Spleen (tissue), 7 donors: ENCODE data around the gene ADARB1.

Experiments
- POLR2A ChIP-seq, 3 donors: fragments of 450-650 bp; IDR thresholded peaks; one replicate each; pipeline ENCODE4 v1.5.1; 2017; ENCODE audit warnings: antibody characterized with exemption in 3 of 3, mild to moderate bottlenecking in 1 of 3
- POLR2AphosphoS5 ChIP-seq, 3 donors: sonication (generic); formaldehyde crosslinking; IDR thresholded peaks; one replicate each; pipeline ENCODE4 v1.5.1; 2017; ENCODE audit warnings: antibody characterized with exemption in 3 of 3
- TF ChIP-seq, protein P1 (sequence below), 11 experiments: fragments of 200-600 bp in 7 of 11; fragments of 450-650 bp in 4 of 11; sonication (generic) in 4 of 11; IDR thresholded peaks in 8 of 11; conservative IDR thresholded peaks in 3 of 11; 1 replicate in 7 of 11; 2 replicates in 4 of 11; pipeline versions ENCODE4 v1.4.0 to v1.8.0; 2016 to 2021; ENCODE audit warnings: antibody characterized with exemption in 11 of 11, inconsistent platforms in 4 of 11, mild to moderate bottlenecking in 1 of 11
- donor health status: DM: no; HTN: no; CAD: no; lungs with moderate emphysema.
- donor health status: DM: no; HTN: no; CAD: no.
- donor health status: DM: no; HTN: no; CAD: no.

DNA sequence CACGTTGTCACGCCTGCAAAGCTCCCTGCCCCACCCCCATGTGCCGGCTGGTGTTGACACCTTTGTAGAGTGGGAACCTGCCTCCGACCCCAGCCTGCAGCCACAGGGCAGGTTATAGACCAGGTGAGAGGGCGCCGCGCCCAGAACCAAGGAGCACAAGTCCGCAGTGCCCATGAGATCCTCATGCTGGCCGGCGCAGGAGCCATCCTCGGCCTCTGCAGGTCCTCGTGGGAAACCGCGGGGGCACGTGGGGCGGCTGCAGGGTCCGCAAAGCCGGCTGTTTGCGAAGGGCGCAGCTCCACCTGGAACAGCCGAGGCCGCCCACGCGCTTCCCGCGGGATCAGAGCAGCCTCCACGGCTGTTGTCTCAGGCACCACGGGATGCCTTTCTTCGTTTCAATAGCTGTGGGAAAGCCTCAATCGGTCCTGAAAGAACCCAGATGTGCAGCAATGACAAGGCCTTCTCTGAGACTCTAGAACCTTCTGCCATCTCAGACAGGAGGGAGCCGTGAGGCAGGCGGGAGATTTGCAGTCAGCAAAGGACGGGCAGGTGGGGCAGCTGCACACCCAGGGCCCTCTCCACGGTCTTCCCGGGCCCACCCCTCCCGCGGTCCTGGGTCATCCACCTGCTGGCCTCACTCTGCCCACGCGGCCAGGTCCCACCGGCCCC lies 183.4 kb downstream of the ADARB1 start:
- no peak for TF ChIP-seq POLR2A (IDR thresholded peaks at IDR 0.05)
- TF ChIP-seq, protein P1, sequence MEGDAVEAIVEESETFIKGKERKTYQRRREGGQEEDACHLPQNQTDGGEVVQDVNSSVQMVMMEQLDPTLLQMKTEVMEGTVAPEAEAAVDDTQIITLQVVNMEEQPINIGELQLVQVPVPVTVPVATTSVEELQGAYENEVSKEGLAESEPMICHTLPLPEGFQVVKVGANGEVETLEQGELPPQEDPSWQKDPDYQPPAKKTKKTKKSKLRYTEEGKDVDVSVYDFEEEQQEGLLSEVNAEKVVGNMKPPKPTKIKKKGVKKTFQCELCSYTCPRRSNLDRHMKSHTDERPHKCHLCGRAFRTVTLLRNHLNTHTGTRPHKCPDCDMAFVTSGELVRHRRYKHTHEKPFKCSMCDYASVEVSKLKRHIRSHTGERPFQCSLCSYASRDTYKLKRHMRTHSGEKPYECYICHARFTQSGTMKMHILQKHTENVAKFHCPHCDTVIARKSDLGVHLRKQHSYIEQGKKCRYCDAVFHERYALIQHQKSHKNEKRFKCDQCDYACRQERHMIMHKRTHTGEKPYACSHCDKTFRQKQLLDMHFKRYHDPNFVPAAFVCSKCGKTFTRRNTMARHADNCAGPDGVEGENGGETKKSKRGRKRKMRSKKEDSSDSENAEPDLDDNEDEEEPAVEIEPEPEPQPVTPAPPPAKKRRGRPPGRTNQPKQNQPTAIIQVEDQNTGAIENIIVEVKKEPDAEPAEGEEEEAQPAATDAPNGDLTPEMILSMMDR (IDR thresholded peaks at IDR 0.05 in 8 of 11, conservative IDR thresholded peaks at IDR 0.05 in 3 of 11): no peak
- no peak for TF ChIP-seq POLR2AphosphoS5 (IDR thresholded peaks at IDR 0.05)
